ENCODE data around the gene ATP1A1.

ATP1A1 gene

GRCh38 chr1:116345843-116346242 lies 27.2 kb upstream of the ATP1A1 start:
- no peak for DNase-seq

- DNase-seq: no peak
These were observed 25.9 kb upstream of the ATP1A1 start for GRCh38 chr1:116346943-116347673.

- no peak for DNase-seq
These were observed 25.3 kb upstream of the ATP1A1 start for GRCh38 chr1:116347696-116348095.

GRCh38 chr1:116350097-116350645 lies 22.9 kb upstream of the ATP1A1 start:
- no peak for DNase-seq

- DNase-seq: no peak
These were observed 21.1 kb upstream of the ATP1A1 start for GRCh38 chr1:116351914-116352313.

- DNase-seq: no peak
These were observed 20.7 kb upstream of the ATP1A1 start for GRCh38 chr1:116352349-116352813.

GRCh38 chr1:116353155-116353554 lies 19.9 kb upstream of the ATP1A1 start:
- DNase-seq: no peak

GRCh38 chr1:116356067-116356466 lies 17.0 kb upstream of the ATP1A1 start:
- no peak for DNase-seq

- DNase-seq: peak in 3 of 4 experiments; percentile 11 to 33 (median 18)
These were observed 16.4 kb upstream of the ATP1A1 start for GRCh38 chr1:116356673-116357072.

GRCh38 chr1:116357487-116357886 lies 15.6 kb upstream of the ATP1A1 start:
- no peak for DNase-seq

GRCh38 chr1:116359060-116359830 lies 13.8 kb upstream of the ATP1A1 start:
- peak in 3 of 4 experiments; percentile 26 to 56 (median 53) for DNase-seq

- DNase-seq: no peak
These were observed 13.2 kb upstream of the ATP1A1 start for GRCh38 chr1:116359871-116360270.

GRCh38 chr1:116360429-116361173 lies 12.4 kb upstream of the ATP1A1 start:
- peak in 2 of 4 experiments; percentile 49 to 65 for DNase-seq

GRCh38 chr1:116361648-116362047 lies 11.4 kb upstream of the ATP1A1 start:
- DNase-seq: no peak

GRCh38 chr1:116362050-116362449 lies 11.0 kb upstream of the ATP1A1 start:
- no peak for DNase-seq

GRCh38 chr1:116365353-116365780 lies 7.7 kb upstream of the ATP1A1 start:
- DNase-seq: no peak

- no peak for DNase-seq
These were observed 7.2 kb upstream of the ATP1A1 start for GRCh38 chr1:116365857-116366256.

- peak in 3 of 4 experiments; percentile 49 to 61 (median 60) for DNase-seq
These were observed 5.6 kb upstream of the ATP1A1 start for GRCh38 chr1:116367256-116367945.

- no peak for DNase-seq
These were observed 4.8 kb upstream of the ATP1A1 start for GRCh38 chr1:116368241-116368640.

- no peak for DNase-seq
These were observed 2.9 kb upstream of the ATP1A1 start for GRCh38 chr1:116370181-116370580.

- peak in 2 of 4 experiments; percentile 53 to 54 for DNase-seq
These were observed 1.3 kb upstream of the ATP1A1 start for GRCh38 chr1:116371752-116372151.

- no peak for DNase-seq
These were observed 853 bp upstream of the ATP1A1 start for GRCh38 chr1:116372191-116372590.
